T47D (cell line): ENCODE results near the gene USP35.

Experiments
- DNase-seq, 2 experiments: peaks; one replicate each; pipeline versions ENCODE4 v3.0.0 to v3.0.0-alpha.2; 2011 to 2012; ENCODE audit warnings: low read depth in 1 of 2, low spot score in 1 of 2
- JUND ChIP-seq: IDR thresholded peaks from 2 replicates; pipeline ENCODE4 v1.6.1; 2012; ENCODE audit warnings: low read depth
- in situ Hi-C: cut with HindIII; loops from 2 replicates; pipeline ENCODE4 v1.10.0; 2016; ENCODE audit warnings: low sequenced_read_pairs, low pct_unique_long_range_greater_than_20kb

USP35 gene

DNA sequence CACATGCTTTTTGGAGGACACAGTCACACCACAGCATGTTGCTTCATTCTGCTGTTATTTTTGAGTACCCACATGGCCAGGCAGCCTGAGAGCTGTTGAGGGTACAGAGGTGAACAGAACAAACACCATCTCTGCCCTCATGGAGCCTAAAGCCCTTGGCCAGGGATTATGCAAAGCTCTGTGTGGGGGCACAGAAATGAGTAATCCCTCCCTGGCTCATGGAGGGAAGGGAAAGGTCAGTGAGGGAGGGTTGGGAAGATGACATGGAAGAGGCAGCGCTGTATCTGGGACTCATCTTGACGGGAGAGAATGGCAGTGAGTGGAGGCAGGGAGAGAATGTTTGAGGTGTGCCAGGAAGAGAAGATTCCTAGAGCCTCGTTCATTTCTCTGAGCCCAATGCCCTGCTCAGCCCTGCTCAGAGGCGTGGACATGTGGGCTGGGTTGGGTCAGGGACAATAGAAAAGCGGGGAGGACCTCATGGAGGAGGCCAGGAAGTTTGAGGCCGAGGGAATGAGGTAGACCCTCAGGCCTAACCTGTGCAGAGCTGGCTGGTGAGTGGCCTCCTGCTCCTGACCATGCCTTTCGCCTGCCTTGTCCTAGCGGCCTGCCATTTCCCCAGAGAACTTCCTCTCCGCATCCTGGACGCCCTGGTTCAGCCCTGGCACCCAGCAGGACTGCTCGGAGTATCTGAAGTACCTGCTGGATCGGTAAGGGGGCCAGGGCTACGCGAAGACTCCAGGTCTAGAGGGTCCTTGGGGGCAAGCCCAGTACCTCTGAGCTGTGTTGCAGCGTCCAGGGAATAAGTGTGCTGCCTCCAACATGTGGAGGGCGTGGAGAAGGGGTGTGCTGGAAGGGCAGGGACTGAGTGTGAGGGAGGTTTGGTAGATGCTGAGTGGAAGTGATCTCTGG, 19.8 kb downstream of the USP35 start:
- no peak for DNase-seq
- no peak for TF ChIP-seq JUND
- in situ Hi-C loops = no loop called here

DNA sequence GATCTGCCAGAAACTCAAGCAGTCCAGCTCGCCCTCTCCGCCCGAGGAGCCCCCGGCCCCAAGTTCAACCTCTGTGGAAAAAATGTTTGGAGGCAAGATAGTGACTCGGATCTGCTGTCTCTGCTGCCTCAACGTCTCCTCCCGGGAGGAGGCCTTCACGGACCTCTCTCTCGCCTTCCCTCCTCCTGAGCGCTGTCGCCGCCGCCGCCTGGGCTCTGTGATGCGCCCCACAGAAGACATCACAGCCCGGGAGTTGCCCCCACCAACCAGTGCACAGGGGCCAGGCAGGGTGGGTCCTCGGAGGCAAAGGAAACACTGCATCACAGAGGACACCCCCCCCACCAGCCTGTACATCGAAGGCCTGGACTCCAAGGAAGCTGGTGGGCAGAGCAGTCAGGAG, 20.8 kb downstream of the USP35 start:
- no peak for TF ChIP-seq JUND
- in situ Hi-C loops = no loop called here
- no peak for DNase-seq

DNA sequence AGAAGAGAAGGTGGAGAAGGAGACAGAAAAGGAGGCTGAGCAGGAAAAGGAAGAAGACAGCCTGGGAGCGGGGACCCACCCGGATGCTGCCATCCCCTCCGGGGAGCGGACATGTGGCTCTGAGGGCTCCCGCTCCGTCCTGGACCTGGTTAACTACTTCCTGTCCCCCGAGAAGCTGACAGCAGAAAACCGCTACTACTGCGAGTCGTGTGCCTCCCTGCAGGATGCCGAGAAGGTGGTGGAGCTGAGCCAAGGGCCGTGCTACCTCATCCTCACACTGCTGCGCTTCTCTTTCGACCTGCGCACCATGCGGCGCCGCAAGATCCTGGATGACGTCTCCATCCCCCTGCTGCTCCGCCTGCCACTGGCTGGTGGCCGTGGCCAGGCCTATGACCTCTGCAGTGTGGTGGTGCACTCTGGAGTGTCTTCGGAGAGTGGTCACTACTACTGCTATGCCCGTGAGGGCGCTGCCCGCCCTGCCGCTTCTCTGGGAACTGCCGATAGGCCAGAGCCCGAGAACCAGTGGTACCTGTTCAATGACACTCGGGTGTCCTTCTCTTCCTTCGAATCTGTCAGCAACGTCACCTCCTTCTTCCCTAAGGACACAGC, 21.4 kb downstream of the USP35 start:
- no peak for DNase-seq
- no peak for TF ChIP-seq JUND
- in situ Hi-C loops = no loop called here

DNA sequence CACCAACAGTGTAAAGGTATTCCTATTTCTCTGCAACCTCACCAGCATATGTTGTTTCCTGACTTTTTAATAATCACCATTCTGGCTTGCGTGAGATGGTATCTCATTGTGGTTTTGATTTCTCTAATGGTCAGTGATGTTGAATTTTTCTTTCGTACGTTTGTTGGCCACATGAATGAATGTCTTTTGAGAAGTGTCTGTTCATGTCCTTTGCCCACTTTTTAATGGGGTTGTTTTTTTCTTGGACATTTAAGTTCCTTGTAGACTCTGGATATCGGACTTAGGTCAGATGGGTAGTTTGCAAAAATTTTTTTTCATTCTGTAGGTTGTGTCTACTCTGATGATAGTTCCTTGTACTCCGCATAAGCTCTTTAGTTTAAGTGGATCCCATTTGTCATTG, 22.8 kb downstream of the USP35 start:
- no peak for DNase-seq
- in situ Hi-C loops = no loop called here
- TF ChIP-seq JUND = no peak

DNA sequence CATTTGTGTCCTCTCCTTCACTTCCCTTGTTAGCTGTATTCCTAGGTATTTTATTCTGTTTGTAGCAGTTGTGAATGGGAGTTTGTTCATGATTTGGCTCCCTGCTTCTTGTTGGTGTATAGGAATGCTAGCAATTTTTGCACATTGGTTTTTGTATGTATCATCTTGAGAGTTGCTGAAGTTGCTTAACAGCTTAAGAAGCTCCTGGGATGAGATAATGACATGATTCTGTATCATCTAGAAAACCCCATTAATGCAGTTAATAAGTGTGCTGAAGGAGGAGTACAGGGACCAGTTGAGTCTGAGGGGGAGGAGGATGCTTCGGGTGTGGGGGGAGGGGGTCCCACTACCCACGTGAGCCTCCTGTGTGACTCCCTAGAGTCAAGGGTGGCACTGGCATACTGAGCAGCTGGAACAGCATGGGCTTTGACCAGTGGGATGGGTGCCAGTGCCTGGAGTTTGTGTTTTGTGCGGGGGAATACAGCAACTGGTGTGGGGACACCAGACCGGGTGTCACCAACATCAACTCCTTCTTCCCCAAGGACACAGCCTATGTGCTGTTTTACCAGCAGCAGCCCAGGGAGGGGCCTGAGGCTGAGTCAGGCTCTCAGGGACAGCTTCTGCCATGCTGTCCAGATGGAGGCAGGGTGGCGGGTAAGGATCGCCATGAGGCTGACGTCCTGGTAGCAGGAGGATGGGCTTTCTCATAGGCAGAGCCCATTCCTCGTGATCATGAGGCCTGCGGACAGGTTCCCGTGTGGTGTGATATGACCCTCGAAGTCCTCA, 24.1 kb downstream of the USP35 start:
- TF ChIP-seq JUND = no peak
- in situ Hi-C loops = no loop called here
- DNase-seq = no peak

DNA sequence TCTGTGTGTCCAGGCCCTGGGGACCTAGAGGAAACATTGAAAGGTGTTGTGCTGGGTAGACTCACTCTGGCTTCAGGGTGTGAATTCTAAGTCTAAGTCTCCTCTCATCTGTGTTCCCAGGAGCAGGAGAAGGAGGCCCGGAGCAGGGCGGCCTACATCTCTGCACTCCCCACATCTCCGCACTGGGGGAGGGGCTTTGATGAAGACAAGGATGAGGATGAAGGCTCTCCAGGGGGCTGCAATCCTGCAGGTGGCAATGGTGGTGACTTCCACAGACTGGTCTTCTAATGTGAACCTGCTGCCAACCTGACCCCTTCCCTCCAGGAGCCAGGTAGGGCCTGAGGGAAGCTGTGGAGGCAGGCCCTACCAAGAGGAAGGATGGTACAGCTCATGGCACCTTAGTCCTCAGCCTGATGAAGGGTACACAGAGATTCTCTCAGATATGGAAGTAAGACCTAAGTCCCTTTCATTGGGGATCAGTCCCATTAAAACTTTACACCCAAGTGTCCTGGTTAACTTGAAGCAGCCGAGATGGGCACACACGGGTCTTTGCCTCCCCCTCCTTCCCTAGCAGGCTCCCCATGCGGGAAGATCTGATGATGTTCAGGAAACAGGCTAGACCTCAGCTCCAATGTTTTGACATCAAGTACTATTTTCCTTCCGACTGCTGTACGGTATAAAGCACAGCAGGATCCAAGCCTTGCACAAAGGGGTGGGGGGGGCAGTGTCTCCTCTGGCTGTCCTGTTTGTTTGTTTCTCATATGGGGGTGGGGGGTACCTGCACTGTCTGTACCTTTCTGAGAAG, 25.0 kb downstream of the USP35 start:
- TF ChIP-seq JUND = no peak
- DNase-seq = no peak
- in situ Hi-C loops = no loop called here

DNA sequence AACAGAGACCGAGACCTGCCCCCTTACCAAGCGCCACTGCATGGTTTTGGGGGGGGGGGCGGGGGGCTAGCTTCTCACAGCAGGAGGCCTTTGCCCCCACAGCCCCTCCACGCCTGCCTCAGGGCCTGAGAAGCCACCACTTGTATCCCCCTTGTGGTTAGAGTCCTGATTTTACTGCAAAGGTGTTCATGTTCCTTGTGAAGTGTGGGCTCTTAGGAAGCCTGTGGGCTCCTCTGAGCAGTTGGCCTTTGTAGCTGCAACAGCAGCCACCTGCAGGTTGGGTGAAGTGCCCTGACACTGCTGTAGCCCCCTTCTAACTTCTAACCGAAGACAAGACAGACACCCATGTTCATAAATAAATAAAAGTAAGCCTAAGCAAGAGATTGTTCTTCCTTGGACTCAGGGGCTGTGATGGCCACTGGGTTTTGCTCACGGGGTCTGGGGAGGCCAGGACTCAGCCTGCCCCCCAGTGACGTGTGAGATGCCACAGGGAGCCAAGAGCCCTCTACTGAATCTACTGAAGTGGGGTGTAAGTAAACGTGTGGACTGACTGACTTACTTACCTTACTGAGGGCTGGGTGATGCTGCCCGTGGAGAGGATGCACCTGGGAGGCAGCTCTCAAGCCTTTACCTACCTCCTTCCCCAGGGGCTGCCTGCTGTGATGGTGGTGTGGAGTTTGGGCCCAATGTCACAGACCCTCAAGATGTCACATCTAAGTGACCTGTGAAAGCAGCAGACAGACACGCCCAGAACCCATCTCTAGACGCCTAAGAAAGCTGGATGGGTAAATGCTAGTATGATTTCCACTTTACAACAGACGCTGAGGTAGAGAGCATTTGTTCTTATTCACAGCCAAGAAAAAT, 25.8 kb downstream of the USP35 start:
- in situ Hi-C loops = no loop called here
- no peak for TF ChIP-seq JUND
- no peak for DNase-seq

DNA sequence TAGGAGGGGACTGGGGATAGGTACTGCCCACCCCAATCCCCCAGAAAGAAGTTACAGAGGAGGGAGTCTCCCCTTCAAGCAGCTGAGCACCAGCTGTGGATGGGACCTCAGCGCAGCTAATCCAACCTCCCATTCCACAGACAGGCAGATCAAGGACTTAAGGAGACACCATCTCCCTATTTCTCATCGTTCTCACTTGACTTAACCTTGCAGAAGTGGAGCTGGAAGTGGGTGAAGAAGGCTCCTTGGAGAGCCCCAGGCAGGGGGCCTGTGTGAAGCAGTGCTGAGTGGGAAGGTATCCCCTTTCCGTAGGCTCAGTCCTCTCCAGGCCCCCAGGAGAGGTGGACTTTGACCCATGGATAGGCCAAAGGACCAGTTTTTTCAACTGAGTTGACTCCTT, 27.3 kb downstream of the USP35 start:
- DNase-seq = no peak
- in situ Hi-C loops = no loop called here
- TF ChIP-seq JUND = no peak

DNA sequence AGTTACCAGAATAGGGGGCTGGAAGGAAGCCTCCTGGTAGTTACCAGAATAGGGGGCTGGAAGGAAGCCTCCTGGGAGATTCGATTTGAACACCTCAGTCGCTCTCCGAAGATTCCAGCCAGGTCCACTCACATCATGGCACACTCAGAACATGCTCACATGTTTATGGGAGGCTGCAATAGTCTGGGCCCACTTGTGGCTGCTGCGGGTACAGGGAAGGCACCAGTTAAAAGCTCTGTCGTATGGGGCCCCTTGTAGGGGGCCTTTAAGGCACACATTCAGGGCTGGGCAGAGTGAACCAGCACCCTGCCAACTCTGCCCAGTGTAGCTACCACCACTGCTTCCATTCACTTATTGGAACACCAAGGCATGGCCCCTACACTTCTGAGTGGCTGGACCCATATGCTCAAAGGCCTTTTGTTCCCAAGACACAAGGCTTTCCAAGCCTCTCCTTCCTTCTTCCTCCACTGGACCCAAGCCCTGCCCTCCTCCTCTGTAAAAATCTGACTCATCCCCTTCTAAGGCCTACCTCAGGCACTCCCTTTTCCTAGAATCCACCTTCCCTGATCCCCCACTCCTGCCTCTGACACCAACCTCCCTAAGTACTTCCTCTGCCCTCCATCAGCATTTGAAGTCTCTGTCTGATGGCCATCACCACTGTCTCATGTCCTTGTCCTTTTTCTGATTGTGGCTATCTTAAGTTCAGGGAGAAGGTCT, 28.0 kb downstream of the USP35 start:
- DNase-seq = no peak
- no peak for TF ChIP-seq JUND
- in situ Hi-C loops = no loop called here

DNA sequence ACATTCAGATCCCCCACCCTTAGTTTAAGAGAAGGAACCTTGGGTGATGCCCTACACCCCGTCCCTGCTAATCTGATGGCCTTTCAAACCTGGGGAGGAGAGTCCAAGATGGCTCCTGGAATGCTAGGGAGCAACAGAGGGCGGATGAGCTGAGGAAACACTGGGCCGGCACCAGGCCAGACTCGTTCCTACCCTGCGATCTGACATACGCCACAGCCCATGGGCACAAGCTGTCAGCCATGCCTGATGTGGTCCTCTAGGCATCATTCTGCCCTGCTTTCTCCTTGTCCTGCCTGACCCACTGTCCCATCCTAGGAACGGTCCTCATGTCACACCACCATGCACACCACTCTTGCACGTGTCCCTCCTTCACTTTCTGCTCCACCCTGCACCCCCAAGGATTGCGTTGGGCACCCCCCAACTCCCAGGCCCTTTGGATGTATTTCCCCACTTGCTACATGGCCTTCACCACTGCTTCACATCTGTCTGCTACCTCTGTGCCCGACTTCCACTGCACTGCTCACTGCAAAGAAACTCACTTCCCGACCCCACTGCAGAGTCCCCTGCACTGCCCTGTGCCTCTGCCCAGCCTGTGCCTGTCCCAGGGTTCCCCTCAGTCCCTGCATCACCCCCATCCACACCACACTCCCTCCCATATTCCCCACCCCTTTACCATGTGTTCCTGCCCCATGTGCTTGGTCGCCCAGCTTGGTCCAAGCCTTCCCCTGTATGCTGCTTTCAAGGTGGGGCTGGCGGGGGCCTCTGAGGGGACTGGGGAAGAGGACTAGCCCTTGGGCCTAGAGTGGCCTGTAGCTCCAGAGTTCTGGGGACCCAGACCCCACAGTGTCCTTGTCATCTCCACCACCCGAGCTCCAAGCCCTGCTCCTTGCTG, 29.2 kb downstream of the USP35 start:
- TF ChIP-seq JUND = no peak
- no peak for DNase-seq
- in situ Hi-C loops = no loop called here
